PFSK-1 (cell line): ENCODE results near the gene ITGA1.

Source experiments
- POLR2AphosphoS5 ChIP-seq: IDR thresholded peaks from 2 replicates; pipeline ENCODE4 v1.6.1; 2012; ENCODE audit warnings: low read depth, mild to moderate bottlenecking, control low read depth, low read length, moderate library complexity
- TF ChIP-seq, protein P1 (sequence below), 2 experiments: IDR thresholded peaks; 2 replicates each; pipeline versions ENCODE4 v1.6.1 to v1.8.0; 2011 to 2012; ENCODE audit warnings: low read depth in 2 of 2, low read length in 2 of 2, control low read depth in 1 of 2, inconsistent platforms in 1 of 2, mild to moderate bottlenecking in 1 of 2, moderate library complexity in 1 of 2; ENCODE audit not compliant: insufficient read depth in 1 of 2

DNA sequence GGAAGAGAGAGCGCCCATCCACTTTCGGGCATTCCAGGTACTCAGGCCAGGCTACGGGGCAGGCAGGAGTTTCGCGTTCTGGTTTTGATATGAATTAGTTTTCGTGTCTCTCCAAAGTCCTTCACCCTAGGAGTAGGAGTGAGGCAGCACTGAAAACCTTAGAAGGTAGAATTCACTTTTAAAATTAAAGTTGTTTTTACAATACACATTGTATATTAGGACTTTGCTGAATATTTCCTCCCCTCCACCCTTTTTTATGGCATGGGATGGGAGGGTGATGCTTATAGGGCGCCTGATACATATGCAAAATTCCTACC, 747 bp downstream of the ITGA1 start:
- TF ChIP-seq POLR2AphosphoS5, result no peak
- TF ChIP-seq, protein P1, sequence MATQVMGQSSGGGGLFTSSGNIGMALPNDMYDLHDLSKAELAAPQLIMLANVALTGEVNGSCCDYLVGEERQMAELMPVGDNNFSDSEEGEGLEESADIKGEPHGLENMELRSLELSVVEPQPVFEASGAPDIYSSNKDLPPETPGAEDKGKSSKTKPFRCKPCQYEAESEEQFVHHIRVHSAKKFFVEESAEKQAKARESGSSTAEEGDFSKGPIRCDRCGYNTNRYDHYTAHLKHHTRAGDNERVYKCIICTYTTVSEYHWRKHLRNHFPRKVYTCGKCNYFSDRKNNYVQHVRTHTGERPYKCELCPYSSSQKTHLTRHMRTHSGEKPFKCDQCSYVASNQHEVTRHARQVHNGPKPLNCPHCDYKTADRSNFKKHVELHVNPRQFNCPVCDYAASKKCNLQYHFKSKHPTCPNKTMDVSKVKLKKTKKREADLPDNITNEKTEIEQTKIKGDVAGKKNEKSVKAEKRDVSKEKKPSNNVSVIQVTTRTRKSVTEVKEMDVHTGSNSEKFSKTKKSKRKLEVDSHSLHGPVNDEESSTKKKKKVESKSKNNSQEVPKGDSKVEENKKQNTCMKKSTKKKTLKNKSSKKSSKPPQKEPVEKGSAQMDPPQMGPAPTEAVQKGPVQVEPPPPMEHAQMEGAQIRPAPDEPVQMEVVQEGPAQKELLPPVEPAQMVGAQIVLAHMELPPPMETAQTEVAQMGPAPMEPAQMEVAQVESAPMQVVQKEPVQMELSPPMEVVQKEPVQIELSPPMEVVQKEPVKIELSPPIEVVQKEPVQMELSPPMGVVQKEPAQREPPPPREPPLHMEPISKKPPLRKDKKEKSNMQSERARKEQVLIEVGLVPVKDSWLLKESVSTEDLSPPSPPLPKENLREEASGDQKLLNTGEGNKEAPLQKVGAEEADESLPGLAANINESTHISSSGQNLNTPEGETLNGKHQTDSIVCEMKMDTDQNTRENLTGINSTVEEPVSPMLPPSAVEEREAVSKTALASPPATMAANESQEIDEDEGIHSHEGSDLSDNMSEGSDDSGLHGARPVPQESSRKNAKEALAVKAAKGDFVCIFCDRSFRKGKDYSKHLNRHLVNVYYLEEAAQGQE (IDR thresholded peaks at IDR 0.05; ENCODE audit: insufficient read depth in 1 of 2, low read depth in 2 of 2, low read length in 2 of 2), result no peak
